ENCODE results near the gene PDZD7. TPM values are rescaled to one million over a fixed set of nuclear protein-coding genes. Genes with fewer than 3 reads are reported as not detected.

PDZD7 gene
- total and polyA plus RNA-seq, 2 of the 8 experiments (the other 6 are each of a cell fraction or from before 2014, with no cell fraction given), result 0.88 to 1.6 TPM

GRCh38 chr10:101050208-101051069, 19.5 kb upstream of the PDZD7 start (continued):
- TF ChIP-seq POLR2AphosphoS5 (IDR thresholded peaks at IDR 0.05; ENCODE audit: low read depth, low read length), result no peak

Data from H1 (cell line).